WERI-Rb-1 (cell line): ENCODE results near the gene SEMA4G.

ENCODE experiments used
- DNase-seq: peaks from one replicate; pipeline ENCODE4 v3.0.0-alpha.2; 2020
- H3K27ac ChIP-seq: fragments of 250-450 bp; sonication (Bioruptor Pico); 2 replicates; pipeline ENCODE4 v1.5.1; 2020; ENCODE audit warnings: mild to moderate bottlenecking, moderate library complexity
- H3K27me3 ChIP-seq: fragments of 250-450 bp; sonication (Bioruptor Pico); 2 replicates; pipeline ENCODE4 v1.5.1; 2021; ENCODE audit warnings: mild to moderate bottlenecking, low read depth, moderate library complexity; ENCODE audit not compliant: insufficient read depth, severe bottlenecking
- H3K36me3 ChIP-seq: fragments of 250-450 bp; sonication (Bioruptor Pico); 2 replicates; pipeline ENCODE4 v1.5.1; 2020; ENCODE audit warnings: mild to moderate bottlenecking, moderate library complexity
- H3K4me3 ChIP-seq: 2 replicates; pipeline ENCODE4 v1.5.1; 2011; ENCODE audit warnings: low read depth, mild to moderate bottlenecking, control low read depth, low read length
- H3K9me3 ChIP-seq: fragments of 250-450 bp; sonication (Bioruptor Pico); 2 replicates; pipeline ENCODE4 v1.5.1; 2021; ENCODE audit warnings: mild to moderate bottlenecking, moderate library complexity; ENCODE audit not compliant: severe bottlenecking
- CTCF ChIP-seq: IDR thresholded peaks from 2 replicates; pipeline ENCODE4 v1.5.1; 2011; ENCODE audit warnings: low read depth, mild to moderate bottlenecking, control low read depth, inconsistent platforms, low read length

SEMA4G gene

GRCh38 chr10:100969187-100970075 lies at the start of gene SEMA4G:
Gene SEMA4G, plus strand, starts transcription at chr10:100969504. Its CDS starts 3,409 bp downstream, at chr10:100972913.
- peak within 1 kb of the TSS; percentile 81 for H3K4me3 ChIP-seq
- DNase-seq: peak; percentile 75
- H3K9me3 ChIP-seq: no peaks in the 10 kb centered on the region
- no peaks in the 10 kb centered on the region for H3K27me3 ChIP-seq
- peaks cover 9% of the 10 kb centered on the region for H3K36me3 ChIP-seq
- H3K27ac ChIP-seq: peak within 1 kb of the TSS; percentile 50
- TF ChIP-seq CTCF: peak; percentile 88

- no peaks in the 10 kb centered on the region for H3K27me3 ChIP-seq
These were observed 45.7 kb upstream of the SEMA4G start for GRCh38 chr10:100923580-100923979.

GRCh38 chr10:100927266-100927665 lies 42.0 kb upstream of the SEMA4G start:
- no peak overlapping the region for H3K27ac ChIP-seq
- TF ChIP-seq CTCF: no peak
- H3K36me3 ChIP-seq: peaks cover 94% of the 10 kb centered on the region
- no peak overlapping the region for H3K4me3 ChIP-seq
- no peak for DNase-seq
- no peaks in the 10 kb centered on the region for H3K9me3 ChIP-seq
- no peaks in the 10 kb centered on the region for H3K27me3 ChIP-seq

More at GRCh38 chr10:100923580-100923979, 45.7 kb upstream of the SEMA4G start:
- H3K4me3 ChIP-seq: no peak overlapping the region
- H3K27ac ChIP-seq: no peak overlapping the region
- no peaks in the 10 kb centered on the region for H3K9me3 ChIP-seq
- no peak for TF ChIP-seq CTCF
- peaks cover 94% of the 10 kb centered on the region for H3K36me3 ChIP-seq
- DNase-seq: no peak

DNA sequence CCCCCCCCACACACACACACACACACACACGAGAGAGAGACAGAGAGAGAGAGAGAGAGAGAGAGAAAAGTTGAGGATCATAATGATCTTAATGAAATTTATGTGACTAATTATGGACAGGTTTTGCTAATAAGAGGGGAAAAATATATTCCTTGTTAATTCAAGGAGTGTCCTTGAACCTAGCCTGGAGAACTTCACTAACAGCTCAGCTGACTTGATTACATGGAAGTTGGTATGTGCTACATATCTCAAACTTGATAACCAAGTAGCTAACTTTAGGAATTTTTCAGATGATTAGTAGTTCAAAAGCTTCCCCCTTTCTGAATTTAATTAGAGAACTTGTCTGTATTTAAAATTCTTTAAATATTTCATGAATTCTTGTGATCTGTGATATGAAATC lies 41.3 kb upstream of the SEMA4G start:
- H3K36me3 ChIP-seq: peaks cover 94% of the 10 kb centered on the region
- no peak overlapping the region for H3K27ac ChIP-seq
- H3K27me3 ChIP-seq: no peaks in the 10 kb centered on the region
- H3K9me3 ChIP-seq: no peaks in the 10 kb centered on the region
- no peak for DNase-seq
- no peak for TF ChIP-seq CTCF
- no peak overlapping the region for H3K4me3 ChIP-seq

- Histone ChIP-seq H3K4me3 (no peak overlapping the region), H3K36me3 (peaks cover 91% of the 10 kb centered on the region), H3K9me3 (no peaks in the 10 kb centered on the region), H3K27me3 (no peaks in the 10 kb centered on the region), H3K27ac (no peak overlapping the region)
- no peak for DNase-seq
- TF ChIP-seq CTCF: 0 out of 2 replicates have a peak, but pooled peaks have one; percentile 5
These were observed 38.9 kb upstream of the SEMA4G start for GRCh38 chr10:100930368-100930767.
